ENCODE measurements around the gene INO80B. TPM values are rescaled to one million over a fixed set of nuclear protein-coding genes. Genes with fewer than 3 reads are reported as not detected.
A peak's percentile ranks its signal among the peaks of the same experiment; 100 is the strongest.

INO80B gene
- total RNA-seq, 1 donor from 2014 or later, result 24.3 TPM

DNA sequence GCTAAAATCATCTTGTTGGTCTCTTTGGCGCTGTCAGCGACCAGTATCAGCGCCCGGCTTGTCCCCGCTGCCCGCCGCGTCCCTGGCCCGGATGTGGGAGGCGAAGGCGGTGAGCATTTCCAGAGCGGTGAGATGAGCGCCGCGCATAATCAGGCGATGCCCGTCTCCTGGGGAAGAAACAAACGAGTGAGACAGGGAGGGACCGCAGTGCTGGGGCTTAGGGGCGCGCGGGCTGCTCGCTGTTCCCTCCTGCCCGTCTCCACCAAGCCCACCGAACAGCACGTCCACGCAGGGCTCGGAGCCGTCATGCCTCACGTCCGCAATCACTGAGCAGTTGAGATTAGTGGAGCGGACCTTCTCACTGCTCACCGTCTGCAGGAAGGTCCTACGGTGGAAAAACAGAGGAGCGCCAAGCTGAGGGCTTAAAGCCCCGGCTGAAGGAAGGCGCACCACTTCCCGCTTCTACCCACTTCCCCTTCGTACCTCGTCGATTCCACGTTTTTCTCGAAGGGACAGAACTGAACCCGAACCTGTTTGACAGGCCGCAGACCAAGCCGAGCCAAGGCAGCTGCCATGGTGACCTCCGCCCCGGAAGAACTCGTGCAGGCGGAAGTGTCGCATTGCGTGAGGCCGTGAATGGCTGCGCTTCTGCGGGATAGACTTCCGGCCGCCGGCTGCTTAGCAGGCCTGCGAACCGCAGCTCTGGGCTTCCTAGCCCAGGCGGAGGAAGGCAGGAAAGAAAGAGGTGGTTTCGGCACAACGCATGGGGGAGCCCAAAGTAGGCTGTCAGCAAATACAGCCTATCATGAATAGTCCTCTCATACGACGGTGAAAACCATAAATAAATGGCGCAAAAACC, 17.4 kb downstream of the INO80B start, which contains the start of gene MRPL53:
Gene MRPL53, minus strand, starts transcription at position 595 of the 859 bp plus-strand sequence. Its CDS starts 20 bp downstream, at position 575.
- peak within 1 kb of the TSS; percentile 97 for H3K27ac Mint-ChIP-seq (ENCODE audit: unreplicated experiment)

DNA sequence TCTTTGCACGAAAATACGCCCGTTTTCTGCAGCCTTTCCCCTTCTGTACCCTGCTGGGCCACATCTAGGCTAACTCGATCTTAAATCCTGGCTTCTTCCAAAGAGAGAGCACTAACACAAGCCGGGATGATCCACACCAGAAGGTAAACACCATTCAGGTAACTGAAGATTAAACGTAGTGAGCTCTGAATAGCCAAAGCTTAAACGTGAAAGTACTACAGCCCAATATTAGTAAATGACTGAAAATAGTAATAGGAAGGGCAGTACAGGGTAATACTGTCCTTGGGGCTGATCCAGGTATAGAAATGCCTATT, 18.0 kb downstream of the INO80B start:
- Mint-ChIP-seq H3K4me1 (ENCODE audit: low read depth) (peaks cover 25% of the 10 kb centered on the region), H3K36me3 (ENCODE audit: low read depth) (peaks cover 12% of the 10 kb centered on the region), H3K9me3 (ENCODE audit: low read depth) (no peaks in the 10 kb centered on the region), H3K27ac (ENCODE audit: unreplicated experiment) (peak overlapping the region; percentile 97), H3K27me3 (ENCODE audit: low read depth) (no peaks in the 10 kb centered on the region), H3K4me3 (ENCODE audit: unreplicated experiment) (peak overlapping the region; percentile 85)
- TF ChIP-seq, protein P1, sequence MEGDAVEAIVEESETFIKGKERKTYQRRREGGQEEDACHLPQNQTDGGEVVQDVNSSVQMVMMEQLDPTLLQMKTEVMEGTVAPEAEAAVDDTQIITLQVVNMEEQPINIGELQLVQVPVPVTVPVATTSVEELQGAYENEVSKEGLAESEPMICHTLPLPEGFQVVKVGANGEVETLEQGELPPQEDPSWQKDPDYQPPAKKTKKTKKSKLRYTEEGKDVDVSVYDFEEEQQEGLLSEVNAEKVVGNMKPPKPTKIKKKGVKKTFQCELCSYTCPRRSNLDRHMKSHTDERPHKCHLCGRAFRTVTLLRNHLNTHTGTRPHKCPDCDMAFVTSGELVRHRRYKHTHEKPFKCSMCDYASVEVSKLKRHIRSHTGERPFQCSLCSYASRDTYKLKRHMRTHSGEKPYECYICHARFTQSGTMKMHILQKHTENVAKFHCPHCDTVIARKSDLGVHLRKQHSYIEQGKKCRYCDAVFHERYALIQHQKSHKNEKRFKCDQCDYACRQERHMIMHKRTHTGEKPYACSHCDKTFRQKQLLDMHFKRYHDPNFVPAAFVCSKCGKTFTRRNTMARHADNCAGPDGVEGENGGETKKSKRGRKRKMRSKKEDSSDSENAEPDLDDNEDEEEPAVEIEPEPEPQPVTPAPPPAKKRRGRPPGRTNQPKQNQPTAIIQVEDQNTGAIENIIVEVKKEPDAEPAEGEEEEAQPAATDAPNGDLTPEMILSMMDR (IDR thresholded peaks at IDR 0.05), result no peak
- no peak for DNase-seq (ENCODE audit: low spot score)

More for the DNA sequence above, 17.4 kb downstream of the INO80B start, which contains the start of gene MRPL53:
- Mint-ChIP-seq H3K4me3 (ENCODE audit: unreplicated experiment) (peak within 1 kb of the TSS; percentile 85), H3K9me3 (ENCODE audit: low read depth) (no peaks in the 10 kb centered on the region), H3K4me1 (ENCODE audit: low read depth) (peaks cover 25% of the 10 kb centered on the region), H3K36me3 (ENCODE audit: low read depth) (peaks cover 9% of the 10 kb centered on the region), H3K27me3 (ENCODE audit: low read depth) (no peaks in the 10 kb centered on the region)
- peak; percentile 97 for DNase-seq (ENCODE audit: low spot score)
- TF ChIP-seq, protein P1 (IDR thresholded peaks at IDR 0.05), result no peak

DNA sequence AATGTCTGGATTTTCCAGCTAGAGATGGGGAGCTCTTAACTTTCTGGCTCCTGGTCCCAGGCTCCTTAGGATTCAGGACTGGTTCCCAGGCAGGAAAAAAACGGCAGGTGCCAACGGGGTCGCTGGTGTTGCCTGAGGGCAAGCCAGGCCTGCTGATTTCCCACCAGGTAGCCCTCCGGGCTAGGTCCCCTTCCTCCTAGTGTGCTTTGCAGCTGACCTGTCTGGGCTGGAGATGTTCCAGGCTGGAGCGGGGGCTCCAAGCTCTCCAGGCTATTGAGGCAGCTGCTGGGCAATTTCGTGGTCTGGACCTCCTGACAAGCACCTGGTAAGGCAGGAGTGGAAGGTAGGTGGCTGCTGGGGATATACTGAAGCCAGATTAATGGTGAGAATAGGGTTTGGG, 19.6 kb downstream of the INO80B start:
- DNase-seq (ENCODE audit: low spot score), result no peak
- H3K4me1 Mint-ChIP-seq (ENCODE audit: low read depth), result peaks cover 25% of the 10 kb centered on the region
- H3K4me3 Mint-ChIP-seq (ENCODE audit: unreplicated experiment), result no peak overlapping the region

DNA sequence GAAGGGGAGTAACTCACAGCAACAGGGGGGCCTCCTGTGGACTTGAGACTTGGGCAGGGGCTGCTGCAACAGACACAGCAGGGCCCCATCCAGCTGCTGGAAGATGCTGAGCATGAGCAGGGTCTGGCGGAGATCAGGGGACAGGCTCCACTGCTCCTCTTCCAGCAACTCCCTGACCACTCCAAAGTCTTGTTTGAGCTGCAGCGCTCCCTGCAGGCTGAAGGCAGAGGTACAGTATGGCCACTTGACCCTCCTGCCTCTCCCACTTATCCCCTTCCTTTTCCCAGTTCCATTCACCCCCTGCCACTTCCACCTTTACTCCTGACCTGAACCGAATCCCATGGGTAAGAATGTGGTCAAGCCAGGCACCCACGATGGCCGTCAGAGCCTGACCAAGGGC, 20.0 kb downstream of the INO80B start:
- Mint-ChIP-seq H3K4me3 (ENCODE audit: unreplicated experiment) (no peak overlapping the region), H3K27ac (ENCODE audit: unreplicated experiment) (peak overlapping the region; percentile 55), H3K9me3 (ENCODE audit: low read depth) (no peaks in the 10 kb centered on the region), H3K27me3 (ENCODE audit: low read depth) (no peaks in the 10 kb centered on the region), H3K4me1 (ENCODE audit: low read depth) (peaks cover 25% of the 10 kb centered on the region), H3K36me3 (ENCODE audit: low read depth) (peaks cover 15% of the 10 kb centered on the region)
- DNase-seq (ENCODE audit: low spot score), result no peak
- TF ChIP-seq, protein P1 (IDR thresholded peaks at IDR 0.05), result peak; percentile 57

More for the DNA sequence above, 19.6 kb downstream of the INO80B start:
- Mint-ChIP-seq H3K27me3 (ENCODE audit: low read depth) (no peaks in the 10 kb centered on the region), H3K9me3 (ENCODE audit: low read depth) (no peaks in the 10 kb centered on the region), H3K27ac (ENCODE audit: unreplicated experiment) (peak overlapping the region; percentile 55), H3K36me3 (ENCODE audit: low read depth) (peaks cover 15% of the 10 kb centered on the region)
- TF ChIP-seq, protein P1 (IDR thresholded peaks at IDR 0.05), result no peak

DNA sequence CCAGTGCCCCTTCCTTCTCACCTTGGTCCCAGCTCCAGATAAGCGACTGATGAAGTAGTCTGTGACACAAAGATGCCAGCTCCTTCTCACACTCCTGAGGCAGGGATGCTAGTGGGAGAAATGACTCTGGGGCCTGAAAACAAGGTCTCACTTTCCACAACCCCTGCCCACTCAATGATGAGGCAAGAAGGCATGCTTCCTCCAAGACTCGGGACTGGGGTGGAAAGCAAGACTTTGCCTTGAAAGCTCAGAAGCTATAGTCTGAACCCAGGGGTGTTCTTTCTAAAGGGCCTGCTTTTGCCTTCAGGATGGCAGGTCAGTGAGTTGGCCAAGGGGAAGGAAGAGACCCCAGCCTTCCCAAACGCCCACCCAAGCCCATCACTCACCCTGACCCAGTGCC, 26.5 kb downstream of the INO80B start:
- no peak for DNase-seq (ENCODE audit: low spot score)
- Mint-ChIP-seq H3K36me3 (ENCODE audit: low read depth) (peaks cover 9% of the 10 kb centered on the region), H3K4me1 (ENCODE audit: low read depth) (peaks cover 28% of the 10 kb centered on the region), H3K27ac (ENCODE audit: unreplicated experiment) (no peak overlapping the region), H3K27me3 (ENCODE audit: low read depth) (no peaks in the 10 kb centered on the region), H3K4me3 (ENCODE audit: unreplicated experiment) (peak overlapping the region; percentile 95), H3K9me3 (ENCODE audit: low read depth) (no peaks in the 10 kb centered on the region)
- TF ChIP-seq, protein P1 (IDR thresholded peaks at IDR 0.05), result no peak

All from chondrocyte (in vitro differentiated cells).